ENCODE results near the gene SALL4.
"Not testable (repeated sequence)": the region's sequence is repeated elsewhere in the genome, so short reads cannot be mapped to it uniquely, and the experiment has no call there.

SALL4 gene

GRCh38 chr20:51802170-51802751 lies at the start of gene SALL4:
Gene SALL4, minus strand, starts transcription at chr20:51802521. Its CDS starts 113 bp downstream, at chr20:51802408.
- DNase-seq (ENCODE audit: low read depth in 2 of 2), result no peak

- DNase-seq (ENCODE audit: low read depth in 2 of 2), result no peak
These were observed 46.0 kb upstream of the SALL4 start for GRCh38 chr20:51848346-51848745.

DNA sequence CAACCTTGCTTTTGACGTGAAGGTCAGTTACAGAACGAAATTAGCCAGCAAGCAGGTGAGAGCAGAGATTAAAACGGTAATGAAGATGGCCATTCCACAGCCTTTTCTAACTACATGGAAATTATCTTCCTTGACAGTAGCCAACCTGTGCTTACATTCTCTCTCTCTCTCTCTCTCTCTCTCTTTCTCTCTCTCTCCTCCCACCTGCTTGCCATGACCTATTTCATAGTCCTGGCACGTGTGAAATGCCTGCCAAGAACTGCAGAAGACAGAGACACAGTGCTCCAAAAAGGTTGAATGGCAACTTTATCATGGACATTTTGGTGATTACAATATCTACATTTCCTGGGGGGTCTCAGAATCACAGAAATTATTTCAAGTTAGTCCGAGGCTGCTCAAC lies 38.5 kb upstream of the SALL4 start:
- no peak for DNase-seq (ENCODE audit: low read depth in 2 of 2)

DNA sequence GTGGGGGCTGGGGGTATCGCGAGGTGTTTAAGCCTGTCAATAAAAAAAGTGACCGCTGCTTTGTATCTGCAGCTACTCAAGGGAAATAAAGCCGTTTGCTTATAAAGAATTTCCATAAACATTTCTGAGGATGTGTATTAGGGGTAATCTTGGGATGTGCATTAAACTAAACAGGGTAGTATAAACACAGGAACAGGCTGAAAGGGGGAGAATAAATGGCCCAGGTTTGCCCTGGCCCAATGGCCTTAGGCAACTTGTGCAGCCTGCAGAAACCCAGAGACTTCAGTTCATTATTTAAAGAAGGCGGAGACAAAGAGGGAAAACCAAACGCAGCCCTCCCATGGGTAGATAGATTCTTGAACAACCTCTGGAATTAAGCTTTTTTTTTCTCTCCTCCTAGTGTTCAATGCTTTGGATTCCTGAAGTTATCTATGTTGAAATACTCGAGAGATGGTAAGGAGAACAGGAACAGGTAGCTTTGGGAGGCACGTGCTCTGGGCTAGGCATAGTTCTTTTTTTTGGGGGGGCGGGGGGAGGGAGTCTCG lies 35.6 kb upstream of the SALL4 start:
- DNase-seq (ENCODE audit: low read depth in 2 of 2), result no peak

- no peak for DNase-seq (ENCODE audit: low read depth in 2 of 2)
These were observed 35.1 kb upstream of the SALL4 start for GRCh38 chr20:51837436-51837835.

DNA sequence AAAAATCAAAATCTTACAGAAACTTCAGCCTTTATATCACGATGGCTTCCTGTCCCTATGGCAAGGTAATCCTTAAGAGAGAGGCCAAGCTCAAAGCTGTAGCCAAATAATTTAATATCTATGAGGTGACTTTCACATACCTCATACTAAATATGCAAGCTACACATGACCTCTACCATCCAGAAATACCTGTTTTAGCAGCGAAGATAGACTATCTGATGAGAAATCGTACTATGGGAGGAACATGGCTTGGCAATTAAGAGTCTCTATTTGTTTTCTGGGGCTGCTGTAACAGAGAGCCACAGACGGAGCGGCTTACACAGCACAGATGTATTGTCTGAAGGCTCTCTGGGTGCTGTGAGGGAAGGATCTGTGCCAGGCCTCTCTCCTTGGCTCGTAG lies 31.0 kb upstream of the SALL4 start:
- no peak for DNase-seq (ENCODE audit: low read depth in 2 of 2)

GRCh38 chr20:51832276-51832675 lies 30.0 kb upstream of the SALL4 start:
- no peak for DNase-seq (ENCODE audit: low read depth in 2 of 2)

GRCh38 chr20:51831866-51832265 lies 29.5 kb upstream of the SALL4 start:
- DNase-seq (ENCODE audit: low read depth in 2 of 2), result no peak

- no peak for DNase-seq (ENCODE audit: low read depth in 2 of 2)
These were observed 28.2 kb upstream of the SALL4 start for GRCh38 chr20:51830538-51830937.

DNA sequence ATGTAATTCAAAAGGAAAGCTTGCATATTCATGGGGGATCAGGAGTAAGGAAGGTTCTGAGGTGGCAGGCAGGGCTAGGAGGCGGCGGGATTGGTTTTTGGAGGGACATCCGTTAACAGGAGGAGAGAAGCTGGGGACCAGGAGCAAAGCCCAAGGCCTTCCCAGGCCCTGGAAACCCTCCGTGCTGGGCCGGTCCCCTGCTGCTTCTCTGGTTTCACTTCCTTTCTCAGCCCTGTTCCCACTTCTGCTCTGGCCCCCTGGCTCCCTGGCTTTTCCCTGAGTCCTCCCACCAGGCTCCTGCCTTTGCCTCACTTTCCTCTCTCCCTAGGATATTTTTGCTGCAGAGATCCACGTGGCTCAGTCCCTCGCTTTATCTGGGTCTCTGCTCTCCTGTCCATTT lies 26.4 kb upstream of the SALL4 start:
- DNase-seq (ENCODE audit: low read depth in 2 of 2), result no peak

- DNase-seq (ENCODE audit: low read depth in 2 of 2), result no peak
These were observed 24.1 kb upstream of the SALL4 start for GRCh38 chr20:51826372-51826771.

GRCh38 chr20:51818479-51819008 lies 16.2 kb upstream of the SALL4 start:
- no peak for DNase-seq (ENCODE audit: low read depth in 2 of 2)

- DNase-seq (ENCODE audit: low read depth in 2 of 2), result not testable (repeated sequence)
These were observed 14.5 kb upstream of the SALL4 start for GRCh38 chr20:51816856-51817255.

- no peak for DNase-seq (ENCODE audit: low read depth in 2 of 2)
These were observed 13.2 kb upstream of the SALL4 start for GRCh38 chr20:51815383-51816076.

GRCh38 chr20:51812861-51813260 lies 10.5 kb upstream of the SALL4 start:
- no peak for DNase-seq (ENCODE audit: low read depth in 2 of 2)

GRCh38 chr20:51811514-51812128 lies 9.3 kb upstream of the SALL4 start:
- no peak for DNase-seq (ENCODE audit: low read depth in 2 of 2)

DNA sequence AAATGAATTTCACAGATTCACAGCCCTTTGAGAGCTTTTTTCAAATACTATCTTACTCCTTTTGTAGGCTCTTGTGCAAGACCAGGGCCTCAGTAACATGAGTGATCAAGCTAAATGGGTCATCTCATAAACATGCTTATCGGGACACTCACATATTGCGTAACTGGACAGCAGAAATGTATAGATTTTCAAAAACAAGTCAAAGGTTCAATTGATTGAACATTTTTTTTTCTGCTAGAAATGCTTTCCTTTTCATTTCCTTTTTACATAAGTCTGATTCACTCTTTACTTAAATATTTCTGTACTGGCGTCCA lies 8.7 kb upstream of the SALL4 start:
- DNase-seq (ENCODE audit: low read depth in 2 of 2), result no peak

DNA sequence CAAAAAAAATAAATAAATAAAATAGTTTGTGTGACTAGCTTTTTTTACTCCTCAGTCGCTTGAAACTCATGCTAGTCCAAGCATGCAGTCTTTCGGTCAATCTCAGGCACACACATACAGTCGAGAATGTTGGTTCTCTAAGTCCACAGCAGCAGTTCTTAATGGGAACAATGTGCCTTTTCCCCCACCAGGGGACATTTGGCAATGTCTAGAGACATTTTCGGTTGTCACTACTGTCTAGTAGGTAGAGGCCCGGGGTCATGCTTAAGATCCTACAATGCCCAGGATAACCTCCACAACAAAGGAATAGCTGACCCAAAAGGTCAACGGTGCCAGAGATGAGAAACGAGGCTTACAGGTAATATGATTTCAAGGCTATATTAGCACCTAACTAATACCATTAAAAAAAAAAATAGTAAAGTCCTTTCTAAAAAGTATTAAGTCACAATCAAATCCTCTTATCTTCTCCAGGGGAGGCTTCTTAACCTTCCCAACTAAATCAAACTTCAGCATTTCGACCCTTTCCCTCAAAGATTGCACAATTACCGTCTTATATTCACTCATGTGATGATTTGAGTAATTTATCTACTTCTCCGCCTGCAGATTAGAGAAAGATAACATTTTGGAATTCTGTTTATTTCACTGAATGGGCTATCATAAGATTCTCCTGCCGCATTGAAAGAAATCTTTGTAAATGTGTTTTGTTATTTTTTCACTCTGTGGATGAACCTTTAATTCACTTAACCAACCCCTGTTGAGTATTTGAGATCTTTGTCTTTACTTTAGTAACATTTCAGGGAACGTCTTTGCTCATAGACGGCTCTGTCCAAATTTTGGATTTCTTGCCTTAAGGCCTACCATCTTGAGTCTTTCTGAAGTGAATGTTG lies 8.1 kb upstream of the SALL4 start:
- DNase-seq (ENCODE audit: low read depth in 2 of 2), result no peak

DNA sequence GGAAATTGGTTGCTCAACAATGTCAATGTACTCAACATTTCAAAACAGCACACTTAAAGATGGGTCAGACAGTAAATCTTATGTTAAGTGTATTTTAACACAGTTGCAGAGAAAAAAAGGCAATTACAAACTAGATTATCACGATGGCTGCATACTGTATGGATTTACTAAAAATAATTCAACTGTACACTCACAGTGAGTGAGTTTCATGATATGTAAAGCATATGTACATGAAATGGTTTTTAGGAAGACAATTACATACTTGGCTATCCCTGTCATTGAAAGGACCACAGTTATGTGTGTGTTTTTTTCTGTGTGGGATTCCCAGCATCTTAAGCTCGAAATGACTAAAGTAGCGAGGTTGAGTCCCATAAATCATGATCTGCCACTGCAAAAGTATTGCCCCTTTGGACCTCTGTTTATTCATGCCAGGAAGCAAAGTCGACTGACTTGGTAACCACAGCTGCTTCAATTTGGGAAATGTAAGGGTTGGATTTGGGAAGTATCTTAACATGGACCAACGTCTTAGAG lies 5.5 kb upstream of the SALL4 start:
- DNase-seq (ENCODE audit: low read depth in 2 of 2), result no peak

DNA sequence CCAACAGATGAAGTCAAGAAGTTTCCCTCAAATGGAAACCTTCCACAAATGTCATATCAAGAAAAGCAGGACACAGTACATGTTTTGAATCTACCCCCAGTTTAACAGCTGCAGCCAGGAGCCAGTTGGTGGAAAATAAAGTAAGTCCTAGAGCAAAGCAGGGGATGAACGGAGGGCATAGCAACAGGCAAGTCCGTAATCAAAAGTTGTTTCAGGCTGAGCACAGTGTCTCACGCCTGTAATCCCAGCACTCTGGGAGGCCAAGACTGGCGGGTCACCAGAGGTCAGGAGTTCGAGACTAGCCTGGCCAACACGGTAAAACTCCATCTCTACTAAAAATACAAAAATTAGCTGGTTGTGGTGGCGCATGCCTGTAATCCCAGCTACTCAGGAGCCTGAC lies 2.4 kb upstream of the SALL4 start:
- no peak for DNase-seq (ENCODE audit: low read depth in 2 of 2)

DNA sequence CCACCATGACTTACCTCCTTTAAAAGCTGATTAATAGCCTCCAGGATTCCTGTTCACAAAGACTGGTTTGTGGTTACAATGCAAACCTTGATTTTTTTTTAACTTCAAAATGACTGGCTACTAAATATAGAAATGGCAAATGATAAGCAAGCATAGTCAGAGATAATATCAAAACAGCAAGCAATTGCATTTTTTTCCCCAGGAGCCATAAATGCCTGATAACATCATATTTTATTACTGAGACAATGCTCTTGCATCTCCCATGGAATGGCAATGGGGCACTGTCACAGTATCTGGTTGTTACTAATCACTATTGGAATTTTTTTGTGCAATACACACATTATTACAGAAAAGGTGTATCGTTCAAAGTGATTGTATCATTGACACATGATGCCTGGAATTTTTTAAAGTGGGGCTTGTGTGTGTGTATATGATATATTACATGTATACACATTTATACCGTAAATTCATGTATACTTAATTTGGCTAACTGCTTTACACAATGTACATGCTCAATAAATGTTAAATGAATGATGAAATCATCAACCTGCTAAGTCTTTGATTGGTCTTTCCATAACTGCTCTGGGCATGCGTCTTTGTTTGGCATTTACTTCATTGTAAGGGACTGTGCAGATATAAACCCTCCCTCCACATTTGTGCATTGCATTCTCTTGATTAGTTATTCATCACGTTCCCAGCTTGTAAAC lies 980 bp upstream of the SALL4 start:
- no peak for DNase-seq (ENCODE audit: low read depth in 2 of 2)

Data from stimulated activated CD4-positive, alpha-beta T cell treated with anti-CD3 and anti-CD28 coated beads, Interleukin-4, amount 100 ng/mL, for 48 hours (primary cell).